GM12892 (cell line): ENCODE results near the gene CD5L.

Source experiments
- POLR2A ChIP-seq: IDR thresholded peaks from 2 replicates; pipeline ENCODE4 v1.6.1; 2011; ENCODE audit warnings: low read depth, low read length, control low read depth
- POLR2AphosphoS5 ChIP-seq: IDR thresholded peaks from 2 replicates; pipeline ENCODE4 v1.6.1; 2011; ENCODE audit warnings: low read depth, low read length, control low read depth
- TAF1 ChIP-seq: IDR thresholded peaks from 2 replicates; pipeline ENCODE4 v1.6.1; 2011; ENCODE audit warnings: low read depth, mild to moderate bottlenecking, control low read depth, low read length, borderline replicate concordance

- no peak for TF ChIP-seq TAF1
- TF ChIP-seq POLR2AphosphoS5, result no peak
- no peak for TF ChIP-seq POLR2A
These were observed 8.5 kb downstream of the CD5L start for GRCh38 chr1:157833145-157833544.
